B cell (primary cell): ENCODE measurements around the gene RLN3. TPM values are rescaled to one million over a fixed set of nuclear protein-coding genes. Genes with fewer than 3 reads are reported as not detected.
A peak's percentile ranks its signal among the peaks of the same experiment; 100 is the strongest.

Source experiments
- ATAC-seq: fragments of 200-7000 bp; cut with Tn5 transposase; one replicate; pipeline ENCODE4 v1.10.0; 2021; ENCODE audit warnings: low read depth, mild to moderate bottlenecking, moderate number of reproducible peaks, moderate library complexity
- CTCF ChIA-PET: fragments of 350-600 bp; sonication (Branson Sonifier 250); formaldehyde crosslinking; loops from one replicate; lab custom pipeline; 2021; ENCODE audit warnings: antibody characterized with exemption, inconsistent platforms; lab: Charles Lee
- POLR2A ChIA-PET: fragments of 350-600 bp; sonication (Branson Sonifier 250); formaldehyde crosslinking; loops from one replicate; lab custom pipeline; 2021; ENCODE audit warnings: antibody characterized with exemption; lab: Charles Lee
- DNase-seq: peaks from one replicate; pipeline ENCODE4 v3.0.0; 2013
- H2AFZ ChIP-seq: 2 replicates; pipeline ENCODE4 v1.6.1; 2012; ENCODE audit warnings: mild to moderate bottlenecking, low read depth, low read length; ENCODE audit not compliant: insufficient read depth, poor library complexity, severe bottlenecking
- H3K27ac ChIP-seq, 2 donors: 1 replicate in 1 of 2; 2 replicates in 1 of 2; pipeline ENCODE4 v1.5.1; 2012 to 2013; ENCODE audit warnings: low read length in 2 of 2, mild to moderate bottlenecking in 2 of 2, moderate library complexity in 1 of 2
- H3K27me3 ChIP-seq, 4 experiments: fragments of 200-600 bp in 1 of 4; sonication (generic) in 1 of 4; replicated peaks in 1 of 4; 1 replicate in 2 of 4; 2 replicates in 2 of 4; pipeline versions ENCODE4 v1.6.1 to v1.7.0; 2013 to 2016; ENCODE audit warnings: low read length in 3 of 4, mild to moderate bottlenecking in 2 of 4, mixed read lengths in 1 of 4, moderate library complexity in 1 of 4; ENCODE audit not compliant: insufficient read depth in 4 of 4, control insufficient read depth in 3 of 4; ENCODE audit errors: control extremely low read depth in 1 of 4
- H3K36me3 ChIP-seq, 2 experiments: replicated peaks in 1 of 2; 1 replicate in 1 of 2; 2 replicates in 1 of 2; pipeline versions ENCODE4 v1.6.1 to v1.7.1; 2013; ENCODE audit warnings: low read length in 1 of 2; ENCODE audit not compliant: insufficient read depth in 2 of 2, control insufficient read depth in 1 of 2; ENCODE audit errors: control extremely low read depth in 1 of 2, extremely low read depth in 1 of 2
- H3K4me1 ChIP-seq, 2 donors: fragments of 200-600 bp in 1 of 2; sonication (generic) in 1 of 2; 1 replicate in 1 of 2; 2 replicates in 1 of 2; pipeline versions ENCODE4 v1.5.1 to v1.6.1; 2013 to 2017; ENCODE audit warnings: low read length in 2 of 2; ENCODE audit not compliant: control insufficient read depth in 2 of 2, insufficient read depth in 2 of 2
- H3K4me2 ChIP-seq: replicated peaks from 2 replicates; pipeline ENCODE3; 2012; ENCODE audit warnings: mild to moderate bottlenecking, low read depth, low read length; ENCODE audit not compliant: poor library complexity, severe bottlenecking
- H3K4me3 ChIP-seq, 5 experiments: fragments of 200-600 bp in 1 of 5; sonication (generic) in 1 of 5; 1 replicate in 3 of 5; 2 replicates in 2 of 5; pipeline versions ENCODE4 v1.5.1 to v1.7.0; 2011 to 2016; ENCODE audit warnings: low read length in 4 of 5, mild to moderate bottlenecking in 4 of 5, low read depth in 2 of 5, control low read depth in 1 of 5, moderate library complexity in 1 of 5; ENCODE audit not compliant: insufficient read depth in 1 of 5; ENCODE audit errors: control extremely low read depth in 1 of 5, extremely low read depth in 1 of 5
- H3K79me2 ChIP-seq: fragments of 200-600 bp; sonication (generic); one replicate; pipeline ENCODE4 v1.6.0; 2016; ENCODE audit warnings: low read length; ENCODE audit not compliant: control insufficient read depth, insufficient read depth
- H3K9ac ChIP-seq: fragments of 200-600 bp; sonication (generic); 2 replicates; pipeline ENCODE4 v1.6.1; 2017; ENCODE audit warnings: mild to moderate bottlenecking, low read length, moderate library complexity
- H3K9me3 ChIP-seq, 3 donors: one replicate each; pipeline versions ENCODE4 v1.6.1 to v1.7.1; 2013; ENCODE audit warnings: low read length in 2 of 3; ENCODE audit not compliant: control insufficient read depth in 2 of 3, insufficient read depth in 1 of 3; ENCODE audit errors: control extremely low read depth in 1 of 3
- H4K20me1 ChIP-seq: 2 replicates; pipeline ENCODE4 v1.6.0; 2012; ENCODE audit warnings: mild to moderate bottlenecking, low read length; ENCODE audit not compliant: insufficient read depth, control insufficient read depth, poor library complexity, severe bottlenecking
- H3K27ac Mint-ChIP-seq: one replicate; pipeline ENCODE4 v1.8.0; 2021; ENCODE audit warnings: mixed read lengths
- H3K27me3 Mint-ChIP-seq: one replicate; pipeline ENCODE4 v1.8.0; 2021; ENCODE audit warnings: mixed read lengths
- H3K4me1 Mint-ChIP-seq: one replicate; pipeline ENCODE4 v1.8.0; 2021; ENCODE audit warnings: mixed read lengths
- H3K4me3 Mint-ChIP-seq: one replicate; pipeline ENCODE4 v1.8.0; 2021; ENCODE audit warnings: mixed read lengths
- H3K9me3 Mint-ChIP-seq: one replicate; pipeline ENCODE4 v1.8.0; 2022; ENCODE audit warnings: mixed read lengths; ENCODE audit not compliant: insufficient read depth
- EZH2 ChIP-seq: IDR thresholded peaks from 2 replicates; pipeline ENCODE4 v1.6.1; 2012; ENCODE audit warnings: borderline replicate concordance, low read depth, mild to moderate bottlenecking, moderate library complexity, low read length; ENCODE audit not compliant: insufficient read depth, poor library complexity, severe bottlenecking
- WGBS: methylation state at CpG from one replicate; pipeline ENCODE4 v1.1.5; 2013; ENCODE audit warnings: missing lambda C conversion rate; ENCODE audit not compliant: insufficient coverage; 5-methylcytosine and 5-hydroxymethylcytosine counted together
- intact Hi-C: fragments of 100-400 bp; cut with micrococcal nuclease; formaldehyde crosslinking; loops from one replicate; pipeline ENCODE4 v1.10.0; 2022
- polyA plus RNA-seq: library from polyadenylated mRNA; depleted of rRNA; stranded (reverse); fragments of >200 nt; gene quantifications from 2 replicates; pipeline ENCODE4 v1.2.3, GENCODE V29; 2012
- total RNA-seq, 2 donors: library from RNA; stranded (reverse); fragments of 120-200 nt in 1 of 2; gene quantifications; 1 replicate in 1 of 2; 2 replicates in 1 of 2; pipeline versions ENCODE4 v1.2.3 to v1.2.4, GENCODE V29; 2013 to 2022
- TF ChIP-seq, protein P1 (sequence below): fragments of 200-600 bp; IDR thresholded peaks from one replicate; pipeline ENCODE4 v1.8.0; 2022; ENCODE audit warnings: antibody characterized with exemption, mild to moderate bottlenecking

RLN3 gene
- total and polyA plus RNA-seq, 2 donors (not counting 1 experiment from before 2014, with no cell fraction given): 0.42 TPM; not detected in 1

- intact Hi-C loops: loop anchor here (1.0 to 5.0 kb wide), 10 partner anchors 8 to 905 kb away; partner anchors contain the start of genes ADGRE5, DCAF15, LYL1 and ZSWIM4
- DNase-seq: no peak
- ATAC-seq: peak; percentile 14
Measured at GRCh38 chr19:14006766-14007562, 21.0 kb upstream of the RLN3 start.

More at GRCh38 chr19:14006766-14007562, 21.0 kb upstream of the RLN3 start:
- H3K79me2 ChIP-seq: peaks cover 4% of the 10 kb centered on the region
- H3K9me3 Mint-ChIP-seq: no peaks in the 10 kb centered on the region
- no peaks in the 10 kb centered on the region for H4K20me1 ChIP-seq
- ChIA-PET CTCF (interaction anchor here (0.6 to 2.2 kb wide), 5 partner anchors 23 to 1235 kb away, joined by 3 to 12 read pairs (median 4); partner anchors contain the start of gene IL27RA), POLR2A (interaction anchor here (0.6 to 5.0 kb wide), 14 partner anchors 8 to 371 kb away, joined by 3 to 42 read pairs (median 5); partner anchors contain the start of genes ASF1B, IL27RA and RLN3)
- H3K27me3 Mint-ChIP-seq: no peaks in the 10 kb centered on the region
- H3K27ac Mint-ChIP-seq: peak overlapping the region; percentile 97
- no peaks in the 10 kb centered on the region for H3K9me3 ChIP-seq
- peaks cover 35 to 42% of the 10 kb centered on the region in 2 donors for H3K4me1 ChIP-seq
- H3K4me2 ChIP-seq: peak overlapping the region; percentile 87
- H3K9ac ChIP-seq: peak overlapping the region; percentile 100
- H3K4me3 Mint-ChIP-seq: peak overlapping the region; percentile 90
- peak overlapping the region; percentile 99 to 100 for H3K27ac ChIP-seq
- peak overlapping the region; percentile 74 to 96 (median 82) for H3K4me3 ChIP-seq
- H3K4me1 Mint-ChIP-seq: peaks cover 41% of the 10 kb centered on the region
- peak overlapping the region; percentile 74 for H2AFZ ChIP-seq
- TF ChIP-seq, protein P1, sequence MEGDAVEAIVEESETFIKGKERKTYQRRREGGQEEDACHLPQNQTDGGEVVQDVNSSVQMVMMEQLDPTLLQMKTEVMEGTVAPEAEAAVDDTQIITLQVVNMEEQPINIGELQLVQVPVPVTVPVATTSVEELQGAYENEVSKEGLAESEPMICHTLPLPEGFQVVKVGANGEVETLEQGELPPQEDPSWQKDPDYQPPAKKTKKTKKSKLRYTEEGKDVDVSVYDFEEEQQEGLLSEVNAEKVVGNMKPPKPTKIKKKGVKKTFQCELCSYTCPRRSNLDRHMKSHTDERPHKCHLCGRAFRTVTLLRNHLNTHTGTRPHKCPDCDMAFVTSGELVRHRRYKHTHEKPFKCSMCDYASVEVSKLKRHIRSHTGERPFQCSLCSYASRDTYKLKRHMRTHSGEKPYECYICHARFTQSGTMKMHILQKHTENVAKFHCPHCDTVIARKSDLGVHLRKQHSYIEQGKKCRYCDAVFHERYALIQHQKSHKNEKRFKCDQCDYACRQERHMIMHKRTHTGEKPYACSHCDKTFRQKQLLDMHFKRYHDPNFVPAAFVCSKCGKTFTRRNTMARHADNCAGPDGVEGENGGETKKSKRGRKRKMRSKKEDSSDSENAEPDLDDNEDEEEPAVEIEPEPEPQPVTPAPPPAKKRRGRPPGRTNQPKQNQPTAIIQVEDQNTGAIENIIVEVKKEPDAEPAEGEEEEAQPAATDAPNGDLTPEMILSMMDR: no peak
- no peak for TF ChIP-seq EZH2
- no peaks in the 10 kb centered on the region for H3K27me3 ChIP-seq
- under 1% methylated on average over 51 of the region's 56 CpGs for WGBS
- no peaks in the 10 kb centered on the region for H3K36me3 ChIP-seq
